GM12865 (cell line): ENCODE results near the gene GASK1A.

Source experiments
- DNase-seq: peaks from one replicate; pipeline ENCODE4 v3.0.0; 2010; ENCODE audit warnings: low read depth
- H3K4me3 ChIP-seq: 2 replicates; pipeline ENCODE4 v1.5.1; 2011; ENCODE audit warnings: mild to moderate bottlenecking, low read depth, low read length, control low read depth
- CTCF ChIP-seq: IDR thresholded peaks from 2 replicates; pipeline ENCODE4 v1.5.1; 2011; ENCODE audit warnings: low read length, control low read depth, low read depth, inconsistent platforms; ENCODE audit not compliant: insufficient read depth; ENCODE audit errors: missing control alignments

The GASK1A gene

GRCh38 chr3:43009547-43009946, 30.4 kb downstream of the GASK1A start:
- H3K4me3 ChIP-seq, result no peak overlapping the region
- TF ChIP-seq CTCF, result no peak
- no peak for DNase-seq

DNA sequence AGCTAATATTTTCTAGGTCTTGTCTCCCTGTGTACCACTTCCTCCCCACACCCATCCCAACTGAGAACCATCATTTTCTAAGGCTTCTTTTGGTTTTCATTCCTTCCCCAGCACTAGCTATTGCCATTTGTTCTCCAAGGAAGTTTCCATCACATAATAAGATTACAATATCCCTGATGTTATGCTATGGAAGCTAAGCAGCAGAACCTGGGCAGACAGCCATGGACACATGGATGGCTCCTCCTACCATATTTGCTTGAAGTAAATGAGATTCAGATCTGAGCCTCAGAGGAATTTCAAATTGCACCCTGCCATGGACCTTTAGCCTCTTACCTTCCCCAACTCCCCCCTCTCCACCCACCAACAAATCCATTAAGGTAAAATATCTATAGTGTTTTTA, 31.5 kb downstream of the GASK1A start:
- no peak for DNase-seq
- no peak for TF ChIP-seq CTCF
- H3K4me3 ChIP-seq, result no peak overlapping the region

- DNase-seq, result no peak
- TF ChIP-seq CTCF, result no peak
- no peak overlapping the region for H3K4me3 ChIP-seq
Measured at GRCh38 chr3:43011638-43012037, 32.5 kb downstream of the GASK1A start.

- TF ChIP-seq CTCF, result no peak
- DNase-seq, result no peak
- H3K4me3 ChIP-seq, result no peak overlapping the region
Measured at GRCh38 chr3:43012174-43012573, 33.1 kb downstream of the GASK1A start.

GRCh38 chr3:43013256-43013655, 34.1 kb downstream of the GASK1A start:
- TF ChIP-seq CTCF, result no peak
- DNase-seq, result no peak
- H3K4me3 ChIP-seq, result no peak overlapping the region

DNA sequence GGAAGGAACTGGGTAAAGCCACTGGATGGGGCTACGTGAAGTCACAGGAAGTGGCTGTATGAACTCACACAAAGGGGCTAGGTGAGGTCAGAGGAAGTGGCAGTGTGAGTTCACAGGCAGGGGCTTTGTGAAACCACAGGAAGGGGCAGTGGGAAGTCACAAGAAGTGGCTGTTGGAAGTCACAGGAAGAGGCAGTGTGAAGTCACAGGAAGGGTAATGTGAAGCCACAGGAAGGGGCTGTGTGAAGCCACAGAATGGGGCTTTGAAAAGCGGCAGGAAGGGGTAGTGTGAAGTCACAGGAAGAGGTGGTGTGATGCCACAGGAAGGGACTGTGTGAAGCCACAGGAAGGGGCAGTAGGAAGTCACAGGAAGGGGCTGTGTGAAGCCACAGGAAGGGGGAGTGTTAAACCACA, 34.6 kb downstream of the GASK1A start:
- DNase-seq, result no peak
- no peak overlapping the region for H3K4me3 ChIP-seq
- no peak for TF ChIP-seq CTCF

DNA sequence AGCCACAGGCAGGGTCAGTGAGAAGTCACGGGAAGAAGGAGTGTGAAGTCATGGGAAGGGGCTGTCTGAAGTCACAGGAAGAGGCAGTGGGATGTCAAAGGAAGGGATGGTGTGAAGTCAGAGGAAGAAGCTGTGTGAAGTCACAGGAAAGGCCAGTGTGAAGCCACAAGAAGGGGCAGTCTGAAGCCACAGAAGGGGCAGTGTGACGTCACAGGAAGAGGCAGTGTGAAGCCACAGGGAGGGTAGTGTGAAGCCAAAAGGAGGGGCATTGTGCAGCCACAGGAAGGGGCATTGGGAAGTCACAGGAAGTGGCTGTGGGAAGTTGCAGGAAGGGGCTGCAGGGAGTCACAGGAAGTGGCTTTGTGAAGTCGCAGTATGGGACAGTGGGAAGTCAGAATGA, 35.1 kb downstream of the GASK1A start:
- TF ChIP-seq CTCF, result no peak
- no peak overlapping the region for H3K4me3 ChIP-seq
- no peak for DNase-seq
